HUDEP-2 (cell line): ENCODE results near the gene FOXD4L6.
"Not testable (repeated sequence)": the region's sequence is repeated elsewhere in the genome, so short reads cannot be mapped to it uniquely, and the experiment has no call there.

Experiments used
- DNase-seq, 76 experiments: peaks; one replicate each; lab custom pipeline; 2025; ENCODE audit not compliant: unreplicated experiment in 76 of 76; lab: John Stamatoyannopoulos, UW

The FOXD4L6 gene

DNA sequence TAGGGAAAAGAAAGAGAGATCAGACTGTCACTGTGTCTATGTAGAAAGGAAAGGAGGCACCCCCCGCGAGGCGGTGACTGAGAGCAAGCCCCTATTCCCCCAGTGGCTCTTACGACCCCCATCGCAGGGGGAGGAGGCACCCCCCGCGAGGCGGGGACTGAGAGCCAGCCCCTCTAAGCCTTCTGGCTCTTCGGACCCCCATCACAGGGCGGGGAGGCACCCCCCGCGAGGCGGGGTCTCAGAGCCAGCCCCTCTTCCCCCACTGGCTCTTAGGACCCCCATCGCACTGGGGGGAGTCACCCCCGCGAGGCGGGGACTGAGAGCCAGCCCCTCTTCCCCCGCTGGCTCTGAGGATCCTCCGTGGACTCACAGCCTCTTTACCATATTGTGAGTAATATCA lies 23.9 kb downstream of the FOXD4L6 start:
- DNase-seq: not testable (repeated sequence)

GRCh38 chr9:41100508-41100907 lies 28.0 kb downstream of the FOXD4L6 start:
- not testable (repeated sequence) for DNase-seq

DNA sequence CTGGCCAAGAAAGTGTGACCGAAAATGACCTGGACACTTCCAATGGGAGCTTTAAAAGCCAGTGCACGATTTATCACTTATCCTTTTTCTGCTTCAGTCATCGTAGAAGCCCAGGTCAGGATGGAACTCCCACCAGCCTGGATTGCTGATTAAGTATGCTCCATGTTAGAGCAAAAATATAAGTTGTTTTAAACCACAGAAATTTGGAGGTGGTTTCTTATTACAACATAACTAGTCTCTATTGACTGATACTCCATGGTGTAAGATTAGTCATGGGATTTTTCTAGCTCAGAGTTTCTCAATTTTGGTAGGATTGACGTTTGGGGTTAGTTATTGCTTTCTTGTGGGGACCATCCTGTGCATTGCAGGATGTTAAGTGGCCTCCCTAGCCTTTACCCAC lies 29.7 kb downstream of the FOXD4L6 start:
- not testable (repeated sequence) for DNase-seq

DNA sequence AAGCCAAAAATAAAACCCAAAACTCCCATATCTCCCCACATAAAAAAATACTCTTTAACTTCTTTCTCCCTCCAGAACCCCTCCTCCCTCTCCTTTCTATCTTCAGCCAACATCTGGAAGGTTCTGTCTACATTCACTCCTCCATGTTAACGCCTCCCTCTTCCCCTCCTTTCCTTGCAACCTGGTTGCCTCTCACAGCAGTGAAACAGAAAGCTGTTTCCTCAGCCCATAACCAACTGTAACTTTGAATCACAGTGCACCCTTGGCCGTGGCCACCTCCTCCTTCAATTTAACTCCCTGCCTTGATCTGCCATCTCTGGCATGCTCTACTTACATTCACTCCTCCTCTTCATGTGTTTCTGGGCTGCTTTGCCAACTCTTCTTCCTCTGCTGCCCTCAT lies 33.4 kb downstream of the FOXD4L6 start:
- not testable (repeated sequence) for DNase-seq

DNA sequence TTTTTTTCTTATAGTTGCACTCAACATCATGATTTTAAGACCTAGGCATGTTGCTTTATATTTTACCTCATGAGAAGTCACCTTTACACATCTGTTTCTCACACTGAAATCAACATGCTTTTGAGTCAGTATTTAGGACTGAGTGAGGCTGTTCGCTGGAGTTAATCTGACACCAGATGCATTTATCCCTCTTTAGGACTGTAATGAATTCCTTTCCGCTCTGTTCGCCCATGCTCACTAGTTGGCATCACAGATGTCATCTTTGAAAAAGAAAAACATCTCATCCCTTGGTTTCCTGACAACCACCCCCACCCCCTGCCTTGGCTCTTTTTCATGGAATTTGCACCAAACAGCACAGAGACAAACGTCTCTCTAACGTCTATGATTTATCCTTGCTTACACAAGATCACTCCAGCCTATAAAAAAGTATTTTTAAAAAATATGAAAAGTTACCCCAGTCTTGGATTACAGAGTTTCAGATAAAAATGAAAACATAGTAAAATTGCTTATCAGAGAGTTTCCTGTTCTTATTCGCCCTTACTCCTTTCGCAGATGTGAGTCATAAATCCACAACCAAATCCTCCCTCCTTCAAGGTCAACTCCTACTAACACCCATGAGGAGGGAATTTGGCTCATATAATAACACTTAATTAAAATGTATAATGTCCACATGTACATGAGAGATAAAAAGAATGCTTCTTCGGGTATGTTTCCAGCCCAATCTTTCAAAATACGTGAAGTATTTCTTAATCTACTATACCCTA lies 34.3 kb downstream of the FOXD4L6 start:
- DNase-seq: not testable (repeated sequence)

DNA sequence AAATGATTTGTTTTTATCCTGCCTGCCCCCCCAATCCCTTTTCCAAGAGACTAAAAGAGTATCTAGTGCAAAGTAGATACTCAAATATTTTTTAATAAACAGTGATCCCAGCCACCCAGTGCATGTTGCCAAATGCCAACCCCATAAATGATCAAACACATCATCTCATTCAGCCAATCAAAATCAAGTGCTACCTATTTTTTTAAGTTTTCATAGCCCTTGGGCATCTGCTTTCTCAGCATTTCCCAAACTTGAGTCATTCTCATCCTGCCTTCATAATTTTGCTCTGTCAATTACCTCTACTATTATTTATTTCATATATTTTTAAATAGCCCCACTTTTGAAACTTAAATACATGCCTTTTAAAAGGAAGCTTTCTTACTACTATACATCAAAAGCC lies 37.6 kb downstream of the FOXD4L6 start:
- not testable (repeated sequence) for DNase-seq

GRCh38 chr9:41090386-41090785 lies 38.1 kb downstream of the FOXD4L6 start:
- DNase-seq: not testable (repeated sequence)

- DNase-seq: not testable (repeated sequence)
Observed at GRCh38 chr9:41088450-41089059, 39.9 kb downstream of the FOXD4L6 start.

DNA sequence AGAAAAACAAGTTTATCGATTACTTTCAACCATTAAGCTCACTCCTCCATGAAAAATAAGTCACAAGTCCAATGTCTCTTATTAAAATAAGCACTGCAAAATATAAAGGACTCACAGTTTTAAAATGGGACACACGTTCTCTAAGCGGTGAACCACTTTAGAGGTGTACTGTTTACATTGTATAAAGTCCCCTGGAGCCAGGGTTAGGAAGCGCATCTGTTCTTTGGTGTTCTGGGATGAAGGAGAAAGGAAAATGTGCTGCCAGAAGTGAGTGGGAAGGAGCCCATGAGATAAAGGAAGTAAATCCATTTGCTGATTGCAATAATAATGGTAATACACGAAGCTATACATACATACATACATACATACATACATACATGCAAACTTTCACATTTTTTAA lies 40.6 kb downstream of the FOXD4L6 start:
- DNase-seq: not testable (repeated sequence)

DNA sequence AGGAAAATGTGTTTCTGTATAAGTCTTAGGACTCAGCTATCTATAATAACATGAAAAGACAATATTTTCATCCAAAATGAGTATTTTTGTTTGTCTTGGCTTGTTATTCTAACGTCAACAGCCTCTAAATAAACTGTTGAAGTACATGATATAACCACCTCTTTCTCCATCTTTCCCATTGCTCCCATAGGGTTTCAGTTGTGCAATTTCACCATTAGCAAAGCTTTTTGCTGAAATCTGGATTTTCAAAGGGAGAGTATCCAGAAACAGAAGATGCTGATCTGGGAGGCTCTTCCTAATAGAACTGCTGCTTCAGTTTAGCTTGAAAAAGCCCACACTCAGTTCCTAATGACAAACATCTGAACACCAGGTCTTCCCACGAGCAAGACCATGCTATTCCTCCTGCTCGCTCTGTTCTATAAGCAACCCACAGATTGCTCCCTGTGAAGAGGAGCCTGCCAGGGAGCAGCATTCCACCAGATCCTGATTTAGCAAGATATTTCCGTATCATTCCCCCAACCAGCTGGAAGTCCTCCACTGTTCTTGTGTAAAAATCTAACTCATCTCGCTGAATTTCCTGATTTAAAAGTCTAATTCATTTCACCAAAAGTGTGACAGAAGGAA lies 41.2 kb downstream of the FOXD4L6 start:
- not testable (repeated sequence) for DNase-seq

DNA sequence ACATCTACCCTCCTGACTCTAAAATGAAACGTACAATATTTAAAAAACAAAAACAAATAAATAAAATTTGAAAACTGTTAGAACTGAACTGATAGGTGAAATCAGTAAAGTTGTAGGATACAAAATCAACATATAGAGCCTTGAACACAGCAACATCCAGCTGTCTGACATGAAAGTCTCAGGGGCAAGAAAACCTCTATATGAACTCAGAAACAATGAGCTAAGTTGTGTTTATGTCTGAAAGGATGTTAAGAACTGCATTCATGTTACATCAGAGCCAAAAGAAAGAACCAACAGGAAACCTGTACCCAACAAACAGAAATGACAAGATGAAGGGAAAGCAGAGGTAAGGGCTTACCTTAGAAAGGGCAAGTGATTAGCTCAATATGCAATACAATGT lies 41.8 kb downstream of the FOXD4L6 start:
- not testable (repeated sequence) for DNase-seq

- not testable (repeated sequence) for DNase-seq
Observed at GRCh38 chr9:41086215-41086614, 42.3 kb downstream of the FOXD4L6 start.

DNA sequence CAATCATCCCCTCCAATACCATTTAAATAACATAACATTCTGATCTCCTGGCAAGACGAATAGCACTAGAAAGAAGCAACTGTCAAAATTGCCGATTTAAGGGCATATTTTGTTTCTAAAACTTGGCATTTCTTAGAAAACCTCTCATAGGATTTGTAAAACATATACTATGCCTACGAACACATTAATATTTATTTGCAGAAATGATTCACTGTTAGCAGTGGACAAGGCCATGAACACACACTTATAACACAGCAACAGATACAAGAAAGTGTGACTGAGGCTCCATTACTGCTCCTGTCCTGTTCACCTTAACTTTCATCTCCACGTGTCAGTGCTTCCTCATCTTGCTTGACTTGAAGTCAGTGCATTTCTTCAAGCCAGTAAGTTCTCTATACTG lies 46.1 kb downstream of the FOXD4L6 start:
- DNase-seq: not testable (repeated sequence)

DNA sequence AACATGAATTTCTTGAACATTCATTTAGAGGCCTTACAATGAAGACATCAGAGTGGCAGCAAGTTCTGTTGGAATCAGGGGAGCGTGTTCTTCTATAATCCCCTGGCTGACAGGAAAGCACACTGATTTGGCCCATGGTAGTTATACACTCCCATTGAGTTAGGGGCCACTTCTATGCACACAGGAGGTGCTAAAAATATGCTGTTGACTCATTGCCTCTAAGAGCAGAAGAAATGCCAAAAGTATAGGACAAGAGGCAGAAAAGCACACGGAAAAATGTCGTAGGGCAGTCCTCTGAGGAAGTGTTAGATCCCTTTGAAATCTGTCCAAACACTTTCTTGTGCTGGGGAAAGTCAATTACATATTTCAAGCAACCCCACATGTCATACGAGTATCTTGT lies 49.0 kb downstream of the FOXD4L6 start:
- not testable (repeated sequence) for DNase-seq

DNA sequence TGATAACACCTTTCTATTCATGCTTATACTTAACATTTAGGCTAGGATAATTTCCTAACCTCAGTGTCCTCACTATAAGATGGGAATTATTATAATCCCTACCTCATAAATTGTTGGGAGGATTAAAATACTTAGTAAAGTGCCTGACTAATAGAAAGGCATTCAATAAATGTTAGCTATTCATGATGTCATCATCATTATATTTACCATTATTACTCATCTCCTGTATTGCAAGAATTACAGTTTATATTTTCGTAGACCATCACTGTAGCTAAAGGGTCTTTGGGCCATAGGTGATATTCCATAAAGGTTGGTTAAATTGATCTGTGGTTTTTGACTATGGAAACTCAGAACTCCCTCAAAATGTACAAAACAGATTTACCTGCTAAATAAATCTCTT lies 50.9 kb downstream of the FOXD4L6 start:
- DNase-seq: not testable (repeated sequence)
